CD14-positive monocyte (primary cell): ENCODE measurements around the gene CATSPER1. TPM values are rescaled to one million over a fixed set of nuclear protein-coding genes. Genes with fewer than 3 reads are reported as not detected.

Experiments used
- DNase-seq, 3 donors: peaks; one replicate each; pipeline ENCODE4 v3.0.0-alpha.2; 2011 to 2022
- H2AFZ ChIP-seq: 2 replicates; pipeline ENCODE4 v1.6.0; 2012; ENCODE audit warnings: mild to moderate bottlenecking, low read depth, low read length, inconsistent platforms; ENCODE audit not compliant: insufficient read depth, poor library complexity, severe bottlenecking
- H3K27ac ChIP-seq, 2 donors: 1 replicate in 1 of 2; 2 replicates in 1 of 2; pipeline ENCODE4 v1.5.1; 2012 to 2013; ENCODE audit warnings: low read length in 2 of 2, control low read depth in 1 of 2, inconsistent platforms in 1 of 2, low read depth in 1 of 2, mild to moderate bottlenecking in 1 of 2
- H3K27me3 ChIP-seq, 2 donors: one replicate each; pipeline versions ENCODE4 v1.6.0 to v1.6.1; 2011 to 2013; ENCODE audit warnings: low read length in 2 of 2; ENCODE audit not compliant: control insufficient read depth in 2 of 2, insufficient read depth in 2 of 2
- H3K36me3 ChIP-seq, 2 donors: replicated peaks in 1 of 2; 1 replicate in 1 of 2; 2 replicates in 1 of 2; pipeline versions ENCODE4 v1.5.1 to v1.6.1; 2012 to 2013; ENCODE audit warnings: low read length in 2 of 2, control low read depth in 1 of 2, inconsistent platforms in 1 of 2, mild to moderate bottlenecking in 1 of 2; ENCODE audit not compliant: insufficient read depth in 2 of 2, control insufficient read depth in 1 of 2
- H3K4me1 ChIP-seq, 2 donors: 1 replicate in 1 of 2; 2 replicates in 1 of 2; pipeline versions ENCODE4 v1.5.1 to v1.6.1; 2012 to 2013; ENCODE audit warnings: low read length in 2 of 2, control low read depth in 1 of 2, inconsistent platforms in 1 of 2, mild to moderate bottlenecking in 1 of 2, moderate library complexity in 1 of 2; ENCODE audit not compliant: insufficient read depth in 2 of 2, control insufficient read depth in 1 of 2
- H3K4me2 ChIP-seq: replicated peaks from 2 replicates; pipeline ENCODE3; 2012; ENCODE audit warnings: low read length, moderate library complexity, mild to moderate bottlenecking; ENCODE audit not compliant: poor library complexity, severe bottlenecking; ENCODE audit errors: extremely low read depth
- H3K4me3 ChIP-seq, 3 experiments: fragments of 200-600 bp in 1 of 3; sonication (generic) in 1 of 3; replicated peaks in 1 of 3; 1 replicate in 2 of 3; 2 replicates in 1 of 3; pipeline ENCODE4 v1.5.1; 2011 to 2013; ENCODE audit warnings: low read length in 3 of 3, mild to moderate bottlenecking in 3 of 3, control low read depth in 2 of 3, low read depth in 2 of 3, inconsistent platforms in 1 of 3, moderate library complexity in 1 of 3
- H3K79me2 ChIP-seq: 2 replicates; pipeline ENCODE4 v1.6.0; 2012; ENCODE audit warnings: mild to moderate bottlenecking, control low read depth, inconsistent platforms, low read length, moderate library complexity; ENCODE audit not compliant: insufficient read depth
- H3K9ac ChIP-seq: 2 replicates; pipeline ENCODE4 v1.6.0; 2017; ENCODE audit warnings: low read length, mild to moderate bottlenecking; ENCODE audit not compliant: insufficient read depth, poor library complexity, severe bottlenecking
- H3K9me3 ChIP-seq, 2 donors: replicated peaks in 1 of 2; 1 replicate in 1 of 2; 2 replicates in 1 of 2; pipeline versions ENCODE4 v1.5.1 to v1.6.1; 2012 to 2013; ENCODE audit warnings: low read length in 2 of 2, control low read depth in 1 of 2; ENCODE audit not compliant: control insufficient read depth in 1 of 2, insufficient read depth in 1 of 2
- H4K20me1 ChIP-seq: 2 replicates; pipeline ENCODE4 v1.6.0; 2012; ENCODE audit warnings: mild to moderate bottlenecking, low read length, control low read depth, moderate library complexity; ENCODE audit not compliant: insufficient read depth
- H3K27ac Mint-ChIP-seq, 7 donors: one replicate each; pipeline ENCODE4 v1.8.0; 2020; ENCODE audit warnings: mild to moderate bottlenecking in 7 of 7, mixed read lengths in 7 of 7, moderate library complexity in 6 of 7, inconsistent platforms in 2 of 7
- H3K27me3 Mint-ChIP-seq, 3 donors: one replicate each; pipeline ENCODE4 v1.8.0; 2021 to 2022; ENCODE audit warnings: low read depth in 3 of 3, mild to moderate bottlenecking in 3 of 3, mixed read lengths in 3 of 3, moderate library complexity in 3 of 3, inconsistent platforms in 1 of 3
- H3K36me3 Mint-ChIP-seq, 2 donors: one replicate each; pipeline ENCODE4 v1.8.0; 2020; ENCODE audit warnings: mixed read lengths in 2 of 2, inconsistent platforms in 1 of 2, mild to moderate bottlenecking in 1 of 2
- H3K4me1 Mint-ChIP-seq: one replicate; pipeline ENCODE4 v1.8.0; 2020; ENCODE audit warnings: mild to moderate bottlenecking, mixed read lengths
- H3K4me3 Mint-ChIP-seq, 2 donors: one replicate each; pipeline ENCODE4 v1.8.0; 2020; ENCODE audit warnings: mild to moderate bottlenecking in 2 of 2, mixed read lengths in 2 of 2, moderate library complexity in 1 of 2
- H3K9me3 Mint-ChIP-seq, 7 donors: one replicate each; pipeline ENCODE4 v1.8.0; 2020 to 2022; ENCODE audit warnings: mixed read lengths in 7 of 7, mild to moderate bottlenecking in 6 of 7, moderate library complexity in 6 of 7, inconsistent platforms in 2 of 7
- WGBS: methylation state at CpG from one replicate; pipeline ENCODE4 v1.1.5; 2013; ENCODE audit warnings: missing lambda C conversion rate; ENCODE audit not compliant: insufficient coverage; 5-methylcytosine and 5-hydroxymethylcytosine counted together
- intact Hi-C, 2 donors: fragments of 100-400 bp; cut with micrococcal nuclease; formaldehyde crosslinking; loops; one replicate each; pipeline versions ENCODE4 v1.15.0 to v1.15.1; 2023
- polyA plus RNA-seq, 3 donors: library from polyadenylated mRNA; depleted of rRNA in 1 of 3; unstranded in 2 of 3; stranded (reverse) in 1 of 3; fragments of 300-500 nt in 2 of 3; fragments of >200 nt in 1 of 3; fragmentation: Illumina TruSeq in 2 of 3; gene quantifications; 1 replicate in 2 of 3; 2 replicates in 1 of 3; pipeline ENCODE4 v1.2.3, GENCODE V29; 2012 to 2021
- TF ChIP-seq, protein P1 (sequence below): fragments of 200-600 bp; IDR thresholded peaks from one replicate; pipeline ENCODE4 v1.8.0; 2022; ENCODE audit warnings: antibody characterized with exemption, mild to moderate bottlenecking

Gene CATSPER1
- polyA plus RNA-seq, 3 donors = 15.4 to 24.1 (median 22.0) TPM

DNA sequence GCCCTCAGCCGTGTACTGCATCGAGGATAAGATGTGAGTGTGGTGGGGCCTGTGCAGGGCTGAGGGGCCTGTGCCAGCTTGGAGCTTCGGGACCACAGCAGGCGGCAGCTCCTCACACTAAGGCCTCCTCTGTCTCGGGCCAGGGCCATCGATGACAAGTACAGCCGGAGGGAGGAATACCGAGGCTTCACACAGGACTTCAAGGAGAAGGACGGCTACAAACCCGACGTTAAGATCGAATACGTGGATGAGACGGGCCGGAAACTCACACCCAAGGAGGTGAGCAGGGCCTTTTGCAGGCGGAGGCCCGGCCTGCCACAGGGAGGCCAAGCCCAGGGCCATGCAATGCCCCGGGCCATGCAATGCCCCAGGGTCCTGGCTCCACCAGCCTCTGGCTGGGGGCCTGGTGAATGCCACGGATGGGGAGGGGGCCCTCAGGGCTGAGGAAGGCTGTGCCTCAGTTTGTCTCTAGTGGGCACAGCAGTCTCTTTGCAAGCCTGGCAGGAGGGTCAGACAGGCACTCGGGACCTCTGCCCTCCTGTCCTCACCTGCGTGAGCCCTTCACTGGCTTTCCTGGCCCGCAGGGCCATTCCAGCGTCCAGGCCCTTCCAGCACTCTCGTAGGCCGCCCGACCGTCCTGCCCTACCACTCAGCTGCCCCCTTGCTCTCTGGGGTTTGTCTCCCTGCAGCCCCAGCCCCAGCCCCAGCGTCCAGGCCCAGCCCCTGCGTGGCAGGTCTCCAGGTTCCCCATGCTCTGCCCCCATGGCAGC is 48.5 kb downstream of the CATSPER1 start:
- Histone ChIP-seq H3K36me3 (peaks cover 49 to 63% of the 10 kb centered on the region in 2 donors), H3K4me1 (no peaks in the 10 kb centered on the region), H3K9me3 (no peaks in the 10 kb centered on the region), H3K4me2 (no peak overlapping the region), H3K9ac (no peak overlapping the region), H3K4me3 (no peak overlapping the region), H2AFZ (no peak overlapping the region), H4K20me1 (peaks cover 7% of the 10 kb centered on the region), H3K79me2 (no peaks in the 10 kb centered on the region), H3K27ac (no peak overlapping the region), H3K27me3 (no peaks in the 10 kb centered on the region)
- H3K9me3 Mint-ChIP-seq = no peaks in the 10 kb centered on the region
- H3K4me1 Mint-ChIP-seq = no peaks in the 10 kb centered on the region
- TF ChIP-seq, protein P1, sequence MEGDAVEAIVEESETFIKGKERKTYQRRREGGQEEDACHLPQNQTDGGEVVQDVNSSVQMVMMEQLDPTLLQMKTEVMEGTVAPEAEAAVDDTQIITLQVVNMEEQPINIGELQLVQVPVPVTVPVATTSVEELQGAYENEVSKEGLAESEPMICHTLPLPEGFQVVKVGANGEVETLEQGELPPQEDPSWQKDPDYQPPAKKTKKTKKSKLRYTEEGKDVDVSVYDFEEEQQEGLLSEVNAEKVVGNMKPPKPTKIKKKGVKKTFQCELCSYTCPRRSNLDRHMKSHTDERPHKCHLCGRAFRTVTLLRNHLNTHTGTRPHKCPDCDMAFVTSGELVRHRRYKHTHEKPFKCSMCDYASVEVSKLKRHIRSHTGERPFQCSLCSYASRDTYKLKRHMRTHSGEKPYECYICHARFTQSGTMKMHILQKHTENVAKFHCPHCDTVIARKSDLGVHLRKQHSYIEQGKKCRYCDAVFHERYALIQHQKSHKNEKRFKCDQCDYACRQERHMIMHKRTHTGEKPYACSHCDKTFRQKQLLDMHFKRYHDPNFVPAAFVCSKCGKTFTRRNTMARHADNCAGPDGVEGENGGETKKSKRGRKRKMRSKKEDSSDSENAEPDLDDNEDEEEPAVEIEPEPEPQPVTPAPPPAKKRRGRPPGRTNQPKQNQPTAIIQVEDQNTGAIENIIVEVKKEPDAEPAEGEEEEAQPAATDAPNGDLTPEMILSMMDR = no peak
- H3K36me3 Mint-ChIP-seq = peaks cover 50 to 70% of the 10 kb centered on the region in 2 donors
- intact Hi-C loops = no loop called here
- peaks cover 0 to 4% (median 0%) of the 10 kb centered on the region in 3 donors for H3K27me3 Mint-ChIP-seq
- no peak for DNase-seq
- H3K4me3 Mint-ChIP-seq = no peak overlapping the region
- WGBS = 97% methylated on average over 28 of the region's 29 CpGs
- H3K27ac Mint-ChIP-seq = peak overlapping the region in 1 of 7 donors; percentile 30

GRCh38 chr11:65976216-65977176 is 49.8 kb downstream of the CATSPER1 start:
- no peaks in the 10 kb centered on the region for H3K9me3 Mint-ChIP-seq
- Histone ChIP-seq H3K9me3 (no peaks in the 10 kb centered on the region), H3K36me3 (peaks cover 53 to 75% of the 10 kb centered on the region in 2 donors), H4K20me1 (peaks cover 15% of the 10 kb centered on the region), H3K27ac (no peak overlapping the region), H3K9ac (no peak overlapping the region), H2AFZ (no peak overlapping the region), H3K4me3 (no peak overlapping the region), H3K79me2 (no peaks in the 10 kb centered on the region), H3K4me1 (no peaks in the 10 kb centered on the region), H3K4me2 (no peak overlapping the region), H3K27me3 (no peaks in the 10 kb centered on the region)
- peaks cover 0 to 2% (median 0%) of the 10 kb centered on the region in 3 donors for H3K27me3 Mint-ChIP-seq
- H3K4me3 Mint-ChIP-seq = no peak overlapping the region
- H3K4me1 Mint-ChIP-seq = no peaks in the 10 kb centered on the region
- peak overlapping the region in 3 of 7 donors; percentile 26 to 89 (median 58) for H3K27ac Mint-ChIP-seq
- peaks cover 58 to 81% of the 10 kb centered on the region in 2 donors for H3K36me3 Mint-ChIP-seq
- intact Hi-C loops = no loop called here
- no peak for DNase-seq
- TF ChIP-seq, protein P1 = no peak
- WGBS = 94% methylated on average over 34 of the region's 43 CpGs
